ENCODE measurements around the gene DYNC1H1.
A peak's percentile ranks its signal among the peaks of the same experiment; 100 is the strongest.

DYNC1H1 gene

GRCh38 chr14:102086972-102087761 lies 122.8 kb downstream of the DYNC1H1 start, which contains the start of gene HSP90AA1:
HSP90AA1 (minus strand) TSS chr14:102087044; CDS start chr14:102086378, 666 bp downstream.
- peak; percentile 92 to 95 (median 93) for DNase-seq (ENCODE audit: low read depth in 2 of 3, low spot score in 1 of 3)

- DNase-seq (ENCODE audit: low read depth in 2 of 3, low spot score in 1 of 3) = peak in 1 of 3 donors; percentile 38
These were observed 123.3 kb downstream of the DYNC1H1 start for GRCh38 chr14:102087762-102088011.

DNA sequence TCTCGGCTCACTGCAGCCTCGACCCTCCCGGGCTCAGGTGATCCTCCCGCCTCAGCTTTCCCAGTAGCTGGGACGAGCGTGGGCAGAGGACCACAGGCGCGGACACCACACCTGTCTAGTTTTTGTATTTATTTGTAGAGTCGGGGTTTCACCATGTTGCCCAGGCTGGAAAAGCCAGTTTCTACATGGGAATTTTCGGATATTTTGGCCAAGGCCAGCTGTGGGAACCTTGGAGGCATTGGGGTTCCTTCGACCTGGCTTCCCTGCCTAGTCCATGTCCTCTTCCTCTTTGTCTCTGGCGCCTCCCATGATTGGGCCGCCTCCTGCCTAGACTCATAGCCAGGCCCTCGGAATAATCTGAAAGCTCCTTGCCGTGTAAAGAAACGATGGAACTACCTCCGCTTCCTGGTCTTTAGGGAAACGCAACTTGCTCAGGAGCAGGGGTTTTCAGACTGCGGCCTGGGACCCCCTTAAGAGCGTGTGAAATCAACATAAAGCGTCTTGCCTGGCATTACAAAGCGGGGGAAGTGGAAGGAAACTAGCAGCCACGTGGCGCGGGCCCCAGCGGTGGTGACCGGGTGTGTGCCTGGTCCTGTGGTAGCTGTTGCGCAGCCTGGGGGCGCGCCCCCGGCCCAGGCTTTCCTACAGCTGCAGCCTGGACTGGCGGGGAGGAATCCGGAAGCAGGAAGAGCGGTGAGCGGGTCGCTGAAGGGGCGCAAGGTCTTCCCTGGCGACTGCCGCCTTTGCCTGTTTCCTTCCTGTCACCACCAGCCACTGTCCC lies 123.8 kb downstream of the DYNC1H1 start:
- DNase-seq (ENCODE audit: low read depth in 2 of 3, low spot score in 1 of 3) = peak; percentile 38 to 57 (median 39)

DNA sequence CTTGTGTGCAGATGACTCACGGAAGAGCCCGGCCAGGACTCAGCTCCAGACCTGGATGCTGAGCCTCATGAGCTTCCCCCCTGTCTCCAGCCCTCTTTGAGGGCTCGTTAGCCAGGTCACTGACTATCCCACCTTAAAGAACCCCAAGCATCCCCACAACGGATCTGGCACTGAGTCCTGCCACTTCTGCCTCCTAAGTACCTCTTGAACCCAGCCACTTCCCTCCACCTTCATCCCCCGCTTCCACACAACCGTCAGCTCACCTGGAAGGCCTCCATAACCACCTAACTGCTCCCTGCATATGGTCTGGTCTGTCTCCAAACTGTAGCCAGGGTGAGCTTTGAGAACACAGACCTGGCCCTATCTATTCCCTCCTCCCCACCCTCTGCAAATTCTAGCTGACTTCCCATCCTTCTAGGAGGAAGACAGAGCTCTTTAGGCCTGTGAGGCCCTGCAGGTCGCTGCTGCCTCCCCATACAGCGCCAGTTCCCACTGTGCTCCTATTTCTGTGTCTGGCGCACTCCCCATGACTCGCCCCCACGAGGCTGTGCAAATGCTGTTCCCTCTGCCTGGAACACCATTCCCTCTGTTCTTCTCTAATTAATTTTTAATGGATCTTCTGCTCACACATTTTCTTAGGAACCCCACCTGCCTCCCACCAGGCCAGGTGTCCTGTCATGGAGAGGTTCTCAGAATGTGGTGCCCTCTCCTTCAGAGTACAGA lies 125.4 kb downstream of the DYNC1H1 start:
- DNase-seq (ENCODE audit: low read depth in 2 of 3, low spot score in 1 of 3) = no peak

- no peak for DNase-seq (ENCODE audit: low read depth in 2 of 3, low spot score in 1 of 3)
These were observed 126.3 kb downstream of the DYNC1H1 start for GRCh38 chr14:102090713-102091112.

- DNase-seq (ENCODE audit: low read depth in 2 of 3, low spot score in 1 of 3) = no peak
These were observed 128.4 kb downstream of the DYNC1H1 start for GRCh38 chr14:102092806-102093205.

DNA sequence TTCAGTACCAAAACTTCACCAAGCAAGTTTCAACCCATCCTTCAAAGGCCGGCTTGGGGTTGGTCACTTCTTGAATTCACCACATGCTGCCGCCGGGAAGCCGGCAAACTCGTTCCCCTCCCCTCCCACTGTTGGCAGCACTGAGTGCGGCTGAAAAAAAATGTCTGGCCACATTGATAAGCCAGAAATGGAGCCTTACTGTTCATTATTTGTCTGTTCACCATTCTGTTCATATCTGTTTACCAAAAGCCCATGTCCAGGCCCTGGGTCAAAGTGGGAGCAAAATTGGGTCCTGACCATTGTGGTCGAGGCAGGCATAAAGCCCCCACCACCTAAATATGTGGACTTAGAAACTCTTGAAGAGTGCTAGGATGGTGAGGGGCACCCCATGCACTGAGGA lies 129.7 kb downstream of the DYNC1H1 start:
- DNase-seq (ENCODE audit: low read depth in 2 of 3, low spot score in 1 of 3) = no peak

DNA sequence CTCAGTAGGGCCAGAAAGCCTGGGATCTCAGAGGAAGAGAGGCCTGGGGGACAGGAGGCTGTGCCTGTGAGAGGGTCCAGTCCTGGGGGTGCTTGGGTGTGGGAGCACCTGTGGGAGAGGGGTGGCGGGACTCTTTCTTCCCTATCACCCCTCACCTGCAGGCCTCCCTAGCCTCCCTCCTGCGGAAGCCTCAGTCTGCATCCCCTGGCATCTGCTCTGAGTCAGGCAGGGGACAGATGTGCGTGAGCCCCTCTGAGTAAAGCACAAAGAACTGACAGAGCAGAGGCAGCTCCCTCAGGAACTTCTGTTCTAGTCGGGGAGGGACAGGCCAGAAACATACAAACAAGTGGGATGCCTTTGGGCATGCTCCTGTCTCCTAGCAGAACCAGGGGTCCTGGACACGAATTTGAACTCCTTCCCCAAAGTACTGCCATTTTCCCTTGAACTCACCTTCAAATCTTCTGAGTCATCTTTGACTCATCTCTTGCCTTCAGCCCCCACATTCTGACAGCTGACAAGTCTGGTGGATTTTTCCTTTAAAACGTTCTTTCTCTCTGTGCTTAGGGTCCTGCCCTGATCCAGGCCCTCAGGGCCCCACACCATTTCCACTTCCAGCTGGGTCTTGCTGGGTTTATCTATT lies 131.0 kb downstream of the DYNC1H1 start:
- DNase-seq (ENCODE audit: low read depth in 2 of 3, low spot score in 1 of 3) = no peak

DNA sequence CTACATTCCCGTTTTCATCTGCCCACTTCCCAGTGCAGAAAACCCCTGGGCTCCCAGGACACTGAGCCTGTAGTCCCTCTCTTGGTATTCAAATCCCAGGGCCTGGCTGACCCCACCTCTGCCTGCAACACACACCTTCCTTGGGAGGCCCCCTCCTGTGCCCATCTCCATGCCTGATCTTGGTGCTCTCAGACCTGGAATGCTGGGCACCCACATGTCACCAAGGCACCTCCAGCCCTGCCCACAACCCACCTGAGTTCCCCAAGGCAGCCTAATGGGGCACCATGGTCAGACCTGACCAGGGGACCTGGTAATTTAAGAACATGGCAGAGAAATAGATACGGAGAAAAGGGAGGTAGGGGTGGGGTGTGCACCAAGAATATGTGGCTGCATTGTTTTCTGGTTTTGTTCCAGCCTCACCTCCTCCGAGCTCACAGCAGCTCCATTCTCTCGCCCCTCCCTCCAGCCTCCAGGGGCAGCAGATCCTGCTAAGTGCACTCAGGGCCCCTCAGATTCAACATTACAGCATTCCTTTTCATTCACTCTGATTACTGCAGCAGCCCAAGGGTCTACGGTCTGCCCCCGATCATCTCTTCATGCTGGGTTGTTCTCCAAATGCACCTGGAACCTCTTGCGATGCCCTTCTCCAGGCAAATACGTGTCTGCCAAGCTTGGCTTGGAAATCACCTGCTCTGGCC lies 131.6 kb downstream of the DYNC1H1 start:
- DNase-seq (ENCODE audit: low read depth in 2 of 3, low spot score in 1 of 3) = no peak

- DNase-seq (ENCODE audit: low read depth in 2 of 3, low spot score in 1 of 3) = peak in 2 of 3 donors; percentile 62 to 66
These were observed 132.3 kb downstream of the DYNC1H1 start for GRCh38 chr14:102096569-102097188.

DNA sequence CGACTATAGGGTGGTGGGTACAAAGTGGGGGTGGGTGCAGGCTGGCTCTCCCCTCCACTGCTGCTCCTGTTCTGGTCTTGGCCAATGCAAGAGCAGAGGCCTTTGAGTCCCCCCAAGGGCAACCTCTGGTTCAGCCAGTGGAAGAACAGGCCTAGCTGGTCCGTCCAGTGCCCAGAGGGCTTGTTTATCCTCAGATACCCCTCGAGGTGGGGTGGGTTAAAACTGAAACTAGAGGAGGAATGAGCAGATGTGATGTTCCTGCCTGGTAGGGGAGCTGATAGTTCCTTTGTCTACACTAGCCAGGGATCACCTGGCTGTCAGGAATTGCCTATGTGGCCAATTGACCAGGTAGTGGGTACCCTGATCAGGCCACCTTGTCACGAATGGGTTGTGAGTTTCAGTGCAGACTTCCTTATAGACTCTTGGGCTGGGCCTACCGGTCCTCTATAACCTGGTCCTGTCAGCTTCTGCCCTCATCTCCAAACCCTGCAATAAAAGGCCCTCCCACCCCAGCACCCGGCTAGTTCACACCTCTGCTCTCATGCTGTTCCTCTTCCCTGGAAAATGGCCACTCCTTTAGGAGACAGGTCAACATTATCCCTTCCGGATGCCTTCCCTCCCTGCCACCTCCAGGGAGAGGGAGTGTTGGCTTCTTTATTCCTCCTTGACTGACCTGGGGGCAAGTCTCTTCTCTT lies 133.2 kb downstream of the DYNC1H1 start:
- no peak for DNase-seq (ENCODE audit: low read depth in 2 of 3, low spot score in 1 of 3)

DNA sequence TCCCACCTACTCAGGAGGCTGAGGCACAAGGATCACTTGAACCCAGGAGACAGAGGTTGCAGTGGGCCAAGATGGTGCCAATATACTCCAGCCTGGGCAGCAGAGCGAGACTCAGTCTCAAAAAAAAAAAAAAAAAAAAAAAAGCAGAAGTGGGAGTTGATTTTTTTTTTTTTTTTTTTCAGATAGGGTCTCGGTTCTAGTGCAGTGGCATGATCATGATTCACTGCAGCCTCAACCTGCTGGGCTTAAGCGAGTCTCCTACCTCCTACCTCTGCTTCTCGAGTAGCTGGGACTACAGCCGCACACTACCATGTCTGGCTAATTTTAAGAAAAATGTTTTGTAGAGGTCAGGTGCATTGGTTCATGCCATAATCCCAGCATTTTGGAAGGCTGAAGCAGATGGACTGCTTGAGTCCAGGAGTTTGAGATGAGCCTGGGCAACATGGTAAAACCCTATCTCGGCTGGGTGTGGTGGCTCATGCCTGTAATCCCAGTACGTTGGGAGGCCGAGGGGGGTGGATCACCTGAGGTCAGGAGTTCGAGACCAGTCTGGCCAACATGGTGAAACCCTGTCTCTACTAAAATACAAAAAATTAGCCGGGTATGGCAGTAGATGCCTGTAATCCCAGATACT lies 138.8 kb downstream of the DYNC1H1 start:
- no peak for DNase-seq (ENCODE audit: low read depth in 2 of 3, low spot score in 1 of 3)

GRCh38 chr14:102105369-102105768 lies 141.0 kb downstream of the DYNC1H1 start:
- no peak for DNase-seq (ENCODE audit: low read depth in 2 of 3, low spot score in 1 of 3)
